Epithelial cell of proximal tubule (primary cell): ENCODE data around the gene FARP1. TPM values are rescaled to one million over a fixed set of nuclear protein-coding genes. Genes with fewer than 3 reads are reported as not detected.

Source experiments
- DNase-seq: peaks from one replicate; pipeline ENCODE4 v3.0.0-alpha.2; 2011; ENCODE audit warnings: low read depth
- H3K4me3 ChIP-seq: 2 replicates; pipeline ENCODE4 v1.5.1; 2011; ENCODE audit warnings: low read depth, mild to moderate bottlenecking, low read length
- total RNA-seq: library from RNA; depleted of rRNA; stranded (reverse); fragments of >200 nt; gene quantifications from 2 replicates; pipeline ENCODE4 v1.2.3, GENCODE V29; 2015
- TF ChIP-seq, protein P1 (sequence below): conservative IDR thresholded peaks from 2 replicates; pipeline ENCODE4 v1.5.1; 2012; ENCODE audit warnings: low read depth, mild to moderate bottlenecking, low read length

The FARP1 gene
- total RNA-seq, 1 donor from 2014 or later = 97.0 TPM

GRCh38 chr13:98485561-98485960 is 342.7 kb downstream of the FARP1 start:
- TF ChIP-seq, protein P1, sequence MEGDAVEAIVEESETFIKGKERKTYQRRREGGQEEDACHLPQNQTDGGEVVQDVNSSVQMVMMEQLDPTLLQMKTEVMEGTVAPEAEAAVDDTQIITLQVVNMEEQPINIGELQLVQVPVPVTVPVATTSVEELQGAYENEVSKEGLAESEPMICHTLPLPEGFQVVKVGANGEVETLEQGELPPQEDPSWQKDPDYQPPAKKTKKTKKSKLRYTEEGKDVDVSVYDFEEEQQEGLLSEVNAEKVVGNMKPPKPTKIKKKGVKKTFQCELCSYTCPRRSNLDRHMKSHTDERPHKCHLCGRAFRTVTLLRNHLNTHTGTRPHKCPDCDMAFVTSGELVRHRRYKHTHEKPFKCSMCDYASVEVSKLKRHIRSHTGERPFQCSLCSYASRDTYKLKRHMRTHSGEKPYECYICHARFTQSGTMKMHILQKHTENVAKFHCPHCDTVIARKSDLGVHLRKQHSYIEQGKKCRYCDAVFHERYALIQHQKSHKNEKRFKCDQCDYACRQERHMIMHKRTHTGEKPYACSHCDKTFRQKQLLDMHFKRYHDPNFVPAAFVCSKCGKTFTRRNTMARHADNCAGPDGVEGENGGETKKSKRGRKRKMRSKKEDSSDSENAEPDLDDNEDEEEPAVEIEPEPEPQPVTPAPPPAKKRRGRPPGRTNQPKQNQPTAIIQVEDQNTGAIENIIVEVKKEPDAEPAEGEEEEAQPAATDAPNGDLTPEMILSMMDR = no peak
- no peak for DNase-seq
- no peak overlapping the region for H3K4me3 ChIP-seq

- TF ChIP-seq, protein P1 = no peak
Measured at GRCh38 chr13:98486412-98486811, 343.5 kb downstream of the FARP1 start.

GRCh38 chr13:98487016-98487415 is 344.1 kb downstream of the FARP1 start:
- TF ChIP-seq, protein P1 = no peak
- DNase-seq = no peak
- H3K4me3 ChIP-seq = no peak overlapping the region

More at GRCh38 chr13:98486412-98486811, 343.5 kb downstream of the FARP1 start:
- no peak overlapping the region for H3K4me3 ChIP-seq
- DNase-seq = no peak

DNA sequence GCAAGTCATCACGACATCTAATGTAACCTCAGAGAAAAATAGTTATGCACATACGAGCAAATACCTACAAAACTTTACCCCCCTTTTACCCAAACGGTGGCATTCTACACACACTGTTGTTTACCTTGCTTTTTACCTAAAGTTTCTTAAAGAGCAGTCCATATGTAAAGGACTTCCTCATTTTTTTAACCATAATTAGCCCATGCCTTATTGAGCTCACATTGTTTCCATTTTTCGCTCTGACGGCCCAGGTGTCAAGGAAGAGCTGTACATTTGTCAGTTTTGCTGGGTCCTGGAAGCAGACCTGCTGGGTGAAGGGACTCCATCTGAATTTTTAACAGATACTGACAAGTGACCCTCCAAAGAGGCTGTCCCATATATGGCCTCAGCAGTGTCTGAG is 344.6 kb downstream of the FARP1 start:
- TF ChIP-seq, protein P1 = no peak
- H3K4me3 ChIP-seq = no peak overlapping the region
- no peak for DNase-seq

GRCh38 chr13:98488736-98489135 is 345.8 kb downstream of the FARP1 start:
- TF ChIP-seq, protein P1 = no peak
- H3K4me3 ChIP-seq = no peak overlapping the region
- no peak for DNase-seq

DNA sequence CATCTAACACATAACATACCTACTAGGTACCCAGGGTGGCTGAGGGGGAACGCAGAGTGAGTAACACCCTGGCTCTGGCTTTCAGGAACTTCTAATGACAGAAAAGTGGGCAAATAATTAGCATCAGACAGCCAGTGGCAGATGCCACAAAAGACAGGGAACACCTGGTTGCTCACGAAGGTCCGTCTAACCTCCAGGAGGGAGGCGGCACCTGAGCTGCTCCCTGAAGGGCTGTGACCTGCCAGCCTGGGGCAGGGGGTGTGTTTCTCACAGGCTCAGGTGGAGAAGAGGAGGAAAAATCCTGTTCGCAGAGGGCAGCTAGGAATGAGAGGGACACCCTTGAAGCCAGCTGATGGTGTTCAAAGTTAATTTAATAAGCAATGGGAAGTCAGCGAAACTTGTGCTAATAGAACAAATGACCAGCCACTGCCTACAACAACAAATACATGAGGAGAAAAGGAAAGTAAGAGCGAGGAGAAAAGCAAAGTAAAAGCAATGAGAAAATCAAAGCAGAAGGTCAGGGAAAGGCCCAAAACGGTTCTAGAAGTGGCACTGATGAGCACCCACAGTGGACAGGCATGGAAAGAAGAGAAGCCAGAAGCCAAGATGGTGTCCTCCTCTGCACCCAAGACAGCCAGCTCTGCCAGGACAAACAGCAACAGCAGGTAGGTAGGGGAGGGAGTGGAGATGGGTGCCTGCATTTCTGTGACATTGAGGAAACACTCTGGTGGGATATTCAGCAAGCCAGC is 346.7 kb downstream of the FARP1 start:
- DNase-seq = no peak
- no peak overlapping the region for H3K4me3 ChIP-seq
- TF ChIP-seq, protein P1 = no peak
